OCI-LY3 (cell line): ENCODE measurements around the gene MFRP.

Experiments used
- H2AFZ ChIP-seq: fragments of 200-600, 300-600 bp; shearing (Covaris generic); 2 replicates; pipeline ENCODE4 v1.6.0; 2014; ENCODE audit warnings: antibody characterized with exemption, low read depth, low read length
- H3K27ac ChIP-seq: fragments of 200-600, 300-600 bp; sonication (generic); 2 replicates; pipeline ENCODE4 v1.5.1; 2014; ENCODE audit warnings: mild to moderate bottlenecking, low read length, moderate library complexity, mixed read lengths
- H3K27me3 ChIP-seq: fragments of 200-600, 300-600 bp; sonication (generic); 2 replicates; pipeline ENCODE4 v1.6.1; 2014; ENCODE audit warnings: low read depth, low read length, mixed read lengths
- H3K36me3 ChIP-seq: fragments of 200-600, 300-600 bp; sonication (generic); replicated peaks from 2 replicates; pipeline ENCODE3; 2014; ENCODE audit warnings: low read depth, low read length, mixed read lengths
- H3K4me1 ChIP-seq: fragments of 300-600, 200-600 bp; sonication (generic); 2 replicates; pipeline ENCODE4 v1.6.1; 2014; ENCODE audit warnings: low read length, mixed read lengths
- H3K4me2 ChIP-seq: fragments of 200-600, 300-600 bp; sonication (generic); 2 replicates; pipeline ENCODE4 v1.6.1; 2014; ENCODE audit warnings: low read length, mixed read lengths
- H3K4me3 ChIP-seq: fragments of 300-600, 200-600 bp; sonication (generic); 2 replicates; pipeline ENCODE4 v1.5.1; 2014; ENCODE audit warnings: antibody characterized with exemption, mild to moderate bottlenecking, low read length, moderate library complexity
- H3K79me2 ChIP-seq: fragments of 300-600, 200-600 bp; shearing (Covaris generic); 2 replicates; pipeline ENCODE4 v1.6.1; 2014; ENCODE audit warnings: mild to moderate bottlenecking, low read length, mixed read lengths
- H3K9ac ChIP-seq: fragments of 300-600, 200-600 bp; shearing (Covaris generic); 2 replicates; pipeline ENCODE4 v1.6.0; 2014; ENCODE audit warnings: mild to moderate bottlenecking, low read length, moderate library complexity
- H3K9me3 ChIP-seq: fragments of 200-600, 300-600 bp; shearing (Covaris generic); 2 replicates; pipeline ENCODE4 v1.6.1; 2014; ENCODE audit warnings: low read length, mixed read lengths; ENCODE audit not compliant: insufficient read depth
- H4K20me1 ChIP-seq: fragments of 200-600, 300-600 bp; sonication (generic); 2 replicates; pipeline ENCODE4 v1.6.1; 2016; ENCODE audit warnings: low read length, mixed read lengths; ENCODE audit not compliant: insufficient read depth
- EZH2phosphoT487 ChIP-seq: fragments of 200-600 bp; shearing (Covaris generic); IDR thresholded peaks from 2 replicates; pipeline ENCODE4 v1.6.1; 2018; ENCODE audit warnings: antibody characterized with exemption, mixed run types, low read depth
- TF ChIP-seq, protein P1 (sequence below): fragments of 200-600, 300-600 bp; sonication (generic); IDR thresholded peaks from 2 replicates; pipeline ENCODE4 v1.5.1; 2014; ENCODE audit warnings: antibody characterized with exemption, low read length, low read depth

Gene MFRP

DNA sequence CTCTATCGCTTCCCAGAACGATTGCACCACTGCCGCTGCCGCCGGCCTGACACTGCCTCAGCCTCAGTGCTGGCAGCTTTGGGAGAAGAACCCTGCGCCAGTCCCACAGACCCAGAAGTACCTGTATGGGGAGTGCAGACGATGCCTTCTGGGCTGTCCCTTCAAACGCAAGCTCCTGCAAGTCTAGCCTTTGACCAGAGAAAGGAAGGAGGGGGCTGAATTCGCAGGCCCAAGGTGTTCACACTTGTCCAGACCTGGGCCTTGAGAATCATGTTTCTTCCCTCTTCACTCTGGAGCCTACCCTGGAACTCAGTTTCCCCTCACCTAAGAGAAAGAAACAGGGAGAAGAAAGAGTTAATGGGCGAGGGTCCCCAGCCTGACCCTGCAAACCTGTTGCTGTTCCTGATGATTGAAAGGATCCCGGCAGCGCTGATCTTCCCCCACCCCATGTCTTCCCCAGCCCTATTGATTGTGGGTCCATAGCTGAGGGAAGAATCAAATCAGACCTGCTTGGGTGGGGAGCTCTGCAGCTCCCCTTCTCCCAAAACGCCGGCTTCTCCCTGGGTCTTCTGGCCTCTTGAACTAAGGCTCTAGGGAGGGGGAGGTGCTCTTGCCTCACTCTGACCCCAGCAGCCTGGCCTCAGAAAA, 28.8 kb downstream of the MFRP start:
- Histone ChIP-seq H4K20me1 (no peaks in the 10 kb centered on the region), H3K4me2 (peak overlapping the region; percentile 100), H3K36me3 (no peaks in the 10 kb centered on the region), H3K79me2 (no peaks in the 10 kb centered on the region), H3K4me1 (peaks cover 56% of the 10 kb centered on the region), H3K27ac (0 out of 2 replicates have a peak overlapping the region, but pooled peaks have one; percentile 27), H3K9ac (peak overlapping the region; percentile 50), H3K4me3 (peak overlapping the region; percentile 87), H3K9me3 (no peaks in the 10 kb centered on the region), H2AFZ (peak overlapping the region; percentile 14; the same call in 1 of the 2 replicates), H3K27me3 (peaks cover 14% of the 10 kb centered on the region)
- TF ChIP-seq, protein P1, sequence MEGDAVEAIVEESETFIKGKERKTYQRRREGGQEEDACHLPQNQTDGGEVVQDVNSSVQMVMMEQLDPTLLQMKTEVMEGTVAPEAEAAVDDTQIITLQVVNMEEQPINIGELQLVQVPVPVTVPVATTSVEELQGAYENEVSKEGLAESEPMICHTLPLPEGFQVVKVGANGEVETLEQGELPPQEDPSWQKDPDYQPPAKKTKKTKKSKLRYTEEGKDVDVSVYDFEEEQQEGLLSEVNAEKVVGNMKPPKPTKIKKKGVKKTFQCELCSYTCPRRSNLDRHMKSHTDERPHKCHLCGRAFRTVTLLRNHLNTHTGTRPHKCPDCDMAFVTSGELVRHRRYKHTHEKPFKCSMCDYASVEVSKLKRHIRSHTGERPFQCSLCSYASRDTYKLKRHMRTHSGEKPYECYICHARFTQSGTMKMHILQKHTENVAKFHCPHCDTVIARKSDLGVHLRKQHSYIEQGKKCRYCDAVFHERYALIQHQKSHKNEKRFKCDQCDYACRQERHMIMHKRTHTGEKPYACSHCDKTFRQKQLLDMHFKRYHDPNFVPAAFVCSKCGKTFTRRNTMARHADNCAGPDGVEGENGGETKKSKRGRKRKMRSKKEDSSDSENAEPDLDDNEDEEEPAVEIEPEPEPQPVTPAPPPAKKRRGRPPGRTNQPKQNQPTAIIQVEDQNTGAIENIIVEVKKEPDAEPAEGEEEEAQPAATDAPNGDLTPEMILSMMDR, result no peak
- TF ChIP-seq EZH2phosphoT487, result no peak

DNA sequence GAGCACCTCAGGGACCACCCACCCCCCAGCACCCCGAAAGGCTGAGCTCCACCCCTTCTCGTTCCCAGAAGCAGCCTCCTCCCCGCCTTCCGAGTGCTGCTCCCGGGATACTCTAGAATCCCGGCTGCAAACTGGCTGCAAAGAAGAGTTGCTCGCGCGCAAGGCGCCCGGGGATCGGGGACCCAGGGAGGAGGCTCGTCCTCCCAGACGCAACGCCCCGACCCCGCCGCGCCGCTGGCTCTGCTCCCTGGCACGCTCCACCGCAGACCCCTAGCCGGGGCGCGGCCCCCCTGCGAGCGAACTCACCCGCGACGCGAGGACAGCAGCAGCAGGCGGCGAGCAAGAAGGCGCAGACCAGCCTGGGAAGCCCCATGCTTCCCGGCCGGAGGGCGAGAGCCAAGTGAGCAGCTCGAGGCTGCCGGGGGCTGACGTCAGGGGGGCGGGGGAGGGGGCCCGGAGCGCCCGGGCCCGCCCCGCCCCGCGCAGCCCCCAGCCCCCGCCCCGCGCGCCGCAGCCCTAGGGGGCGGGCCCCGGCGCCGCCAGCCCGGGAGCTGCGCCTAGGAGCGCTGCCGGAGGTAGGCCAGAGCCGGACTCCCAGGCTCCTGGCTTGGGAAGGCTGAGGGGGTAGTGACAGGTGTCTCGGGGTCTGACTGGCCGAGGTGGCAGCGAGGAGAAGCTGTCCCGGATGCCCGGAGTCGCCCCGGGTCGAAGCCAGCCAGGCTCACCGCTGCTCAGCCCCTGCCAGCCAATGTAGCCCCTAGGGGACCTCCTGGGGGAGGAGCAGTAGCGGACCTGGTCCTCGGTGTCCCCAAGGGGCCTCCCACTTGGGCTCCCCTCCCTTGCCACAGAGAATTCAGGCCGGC, 29.5 kb downstream of the MFRP start, which contains the start of gene MCAM:
TSS of gene MCAM (minus strand) at position 402 of the 863 bp plus-strand sequence. CDS start at position 373, 29 bp downstream.
- peak within 1 kb of the TSS; percentile 52; the same call in 1 of the 2 replicates for H2AFZ ChIP-seq
- no peaks in the 10 kb centered on the region for H4K20me1 ChIP-seq
- no peaks in the 10 kb centered on the region for H3K79me2 ChIP-seq
- peak within 1 kb of the TSS; percentile 61 for H3K9ac ChIP-seq
- peak within 1 kb of the TSS; percentile 87 for H3K4me3 ChIP-seq
- peaks cover 14% of the 10 kb centered on the region for H3K27me3 ChIP-seq
- TF ChIP-seq EZH2phosphoT487, result no peak
- TF ChIP-seq, protein P1, result no peak
- H3K36me3 ChIP-seq, result no peaks in the 10 kb centered on the region
- H3K4me1 ChIP-seq, result peaks cover 49% of the 10 kb centered on the region
- H3K4me2 ChIP-seq, result peak within 1 kb of the TSS; percentile 100
- 0 out of 2 replicates have a peak within 1 kb of the TSS, but pooled peaks have one; percentile 27 for H3K27ac ChIP-seq
- no peaks in the 10 kb centered on the region for H3K9me3 ChIP-seq

DNA sequence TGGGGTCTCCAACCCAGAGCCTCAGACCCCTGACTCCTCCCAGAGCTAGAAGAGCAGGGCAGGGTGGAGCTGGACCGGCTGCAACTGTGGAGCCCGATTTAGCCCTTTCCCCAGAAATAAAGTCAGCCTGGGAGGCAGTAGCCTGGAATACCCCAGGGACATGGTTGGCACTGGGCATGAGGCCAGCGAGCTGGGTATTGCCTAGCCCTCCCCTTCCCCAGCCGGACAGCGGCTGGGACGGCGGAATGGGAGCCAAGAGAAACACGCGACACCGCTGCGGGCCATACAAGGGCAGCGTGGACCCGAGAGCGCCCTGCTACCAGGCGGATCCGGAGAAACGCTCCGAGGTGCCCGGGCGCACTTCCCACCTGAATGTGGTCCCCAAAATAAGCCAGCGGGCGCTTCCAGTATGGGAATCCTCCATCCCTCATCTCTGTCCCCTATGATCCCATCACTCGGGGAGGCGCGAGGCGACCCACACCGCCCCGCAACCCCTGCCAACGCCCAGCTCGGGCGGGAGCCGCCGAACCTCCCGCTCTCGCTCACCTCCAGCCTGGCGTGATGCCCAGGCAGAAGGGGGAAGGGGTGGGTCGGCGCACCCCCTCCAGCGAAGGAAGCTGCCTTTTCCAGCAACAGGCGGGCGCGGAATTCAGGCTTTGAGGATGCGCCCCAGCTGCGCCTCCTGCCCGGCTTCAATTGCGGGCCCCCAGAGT, 30.3 kb downstream of the MFRP start:
- Histone ChIP-seq H2AFZ (no peak overlapping the region), H3K9ac (peak overlapping the region; percentile 61), H4K20me1 (no peaks in the 10 kb centered on the region), H3K79me2 (no peaks in the 10 kb centered on the region), H3K4me2 (peak overlapping the region; percentile 100), H3K36me3 (no peaks in the 10 kb centered on the region), H3K4me1 (peaks cover 49% of the 10 kb centered on the region), H3K27ac (no peak overlapping the region), H3K9me3 (no peaks in the 10 kb centered on the region), H3K4me3 (peak overlapping the region; percentile 87), H3K27me3 (peaks cover 14% of the 10 kb centered on the region)
- TF ChIP-seq, protein P1, result no peak
- no peak for TF ChIP-seq EZH2phosphoT487
